AML-193 (cell line): ENCODE data around the gene SLC6A9.

Experiments used
- DNase-seq, 2 experiments: peaks; one replicate each; lab custom pipeline; 2025; lab: John Stamatoyannopoulos, UW

Gene SLC6A9

GRCh38 chr1:43983253-43983899 is 47.9 kb downstream of the SLC6A9 start:
- no peak for DNase-seq

- DNase-seq, result no peak
These were observed 48.5 kb downstream of the SLC6A9 start for GRCh38 chr1:43982808-43983207.

GRCh38 chr1:43982241-43982640 is 49.0 kb downstream of the SLC6A9 start:
- DNase-seq, result no peak

GRCh38 chr1:43981636-43982035 is 49.6 kb downstream of the SLC6A9 start:
- no peak for DNase-seq

- DNase-seq, result no peak
These were observed 50.1 kb downstream of the SLC6A9 start for GRCh38 chr1:43981135-43981491.

GRCh38 chr1:43980255-43981134 is 50.8 kb downstream of the SLC6A9 start:
- DNase-seq, result peak in 1 of 2 experiments; percentile 4

GRCh38 chr1:43979528-43980254 is 51.6 kb downstream of the SLC6A9 start:
- DNase-seq, result peak in 1 of 2 experiments; percentile 30

- no peak for DNase-seq
These were observed 52.1 kb downstream of the SLC6A9 start for GRCh38 chr1:43979261-43979527.

GRCh38 chr1:43978551-43979260 is 52.6 kb downstream of the SLC6A9 start, which contains the start of gene B4GALT2:
B4GALT2 (plus strand) TSS chr1:43979210; CDS start chr1:43981161, 1,951 bp downstream.
- peak in 1 of 2 experiments; percentile 9 for DNase-seq

GRCh38 chr1:43978264-43978550 is 53.1 kb downstream of the SLC6A9 start:
- peak; percentile 21 for DNase-seq

GRCh38 chr1:43977376-43978263 is 53.6 kb downstream of the SLC6A9 start:
- no peak for DNase-seq

GRCh38 chr1:43976890-43977289 is 54.4 kb downstream of the SLC6A9 start:
- no peak for DNase-seq

GRCh38 chr1:43976045-43976444 is 55.2 kb downstream of the SLC6A9 start:
- DNase-seq, result no peak

GRCh38 chr1:43975249-43975961 is 55.9 kb downstream of the SLC6A9 start:
- peak; percentile 40 to 51 for DNase-seq

GRCh38 chr1:43974443-43975248 is 56.6 kb downstream of the SLC6A9 start, which contains the start of gene ATP6V0B:
ATP6V0B (plus strand) TSS chr1:43974960; CDS start chr1:43975041, 81 bp downstream.
- peak; percentile 85 to 87 for DNase-seq

GRCh38 chr1:43973981-43974442 is 57.2 kb downstream of the SLC6A9 start:
- DNase-seq, result no peak

- no peak for DNase-seq
These were observed 59.8 kb downstream of the SLC6A9 start for GRCh38 chr1:43971336-43971980.

- DNase-seq, result no peak
These were observed 60.4 kb downstream of the SLC6A9 start for GRCh38 chr1:43970911-43971310.

GRCh38 chr1:43970502-43970901 is 60.8 kb downstream of the SLC6A9 start:
- no peak for DNase-seq
